Measurements from ENCODE around the gene ATXN1. TPM values are rescaled to one million over a fixed set of nuclear protein-coding genes. Genes with fewer than 3 reads are reported as not detected.

ATXN1 gene
- total and polyA plus RNA-seq, 2 of the 13 experiments (the other 11 are each of a cell fraction or from before 2014, with no cell fraction given): 20.7 to 39.5 TPM

DNA sequence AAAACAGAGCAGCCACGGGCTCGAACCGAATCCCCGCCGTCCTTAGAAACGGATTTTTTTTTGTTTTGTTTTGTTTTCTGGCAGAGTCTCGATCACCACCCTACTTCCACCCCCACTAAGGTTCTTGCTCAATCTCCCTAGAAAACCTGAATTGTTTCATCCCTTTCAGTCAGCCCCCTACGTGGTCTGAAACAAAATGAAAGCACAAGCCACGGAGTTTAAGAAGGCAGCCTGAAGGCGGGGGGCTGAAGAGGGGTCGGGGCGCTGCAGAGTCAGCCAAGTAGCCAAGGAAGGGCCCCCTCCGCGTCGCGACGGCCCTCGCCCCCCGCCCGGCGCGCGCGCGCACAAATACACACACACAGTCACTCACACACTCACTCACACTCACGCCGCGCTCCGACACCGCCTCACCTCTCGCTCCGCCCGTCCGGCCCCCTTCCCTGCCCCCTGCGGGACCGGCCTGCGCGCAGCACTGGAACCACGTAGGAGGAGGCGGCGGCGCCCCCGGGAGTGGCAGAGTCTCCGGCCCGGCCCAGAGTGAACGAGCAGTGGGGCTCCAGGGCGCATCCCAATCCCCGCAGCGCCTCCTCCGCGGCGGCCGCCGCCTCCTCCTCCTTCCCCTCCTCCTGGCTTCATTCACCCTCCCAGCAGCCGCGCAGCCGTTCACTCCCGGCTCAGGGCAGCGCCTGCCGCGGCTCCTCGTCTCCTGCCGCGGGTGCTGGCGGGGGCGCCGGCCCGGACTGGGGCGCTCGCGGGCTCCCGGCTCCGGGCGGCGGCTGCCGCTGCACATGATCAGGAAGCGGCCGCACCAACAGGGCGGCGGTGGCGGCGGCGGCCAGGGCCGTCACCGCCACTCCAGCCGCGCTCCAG lies 1.4 kb downstream of the ATXN1 start (continued):
- TF ChIP-seq, protein P1, sequence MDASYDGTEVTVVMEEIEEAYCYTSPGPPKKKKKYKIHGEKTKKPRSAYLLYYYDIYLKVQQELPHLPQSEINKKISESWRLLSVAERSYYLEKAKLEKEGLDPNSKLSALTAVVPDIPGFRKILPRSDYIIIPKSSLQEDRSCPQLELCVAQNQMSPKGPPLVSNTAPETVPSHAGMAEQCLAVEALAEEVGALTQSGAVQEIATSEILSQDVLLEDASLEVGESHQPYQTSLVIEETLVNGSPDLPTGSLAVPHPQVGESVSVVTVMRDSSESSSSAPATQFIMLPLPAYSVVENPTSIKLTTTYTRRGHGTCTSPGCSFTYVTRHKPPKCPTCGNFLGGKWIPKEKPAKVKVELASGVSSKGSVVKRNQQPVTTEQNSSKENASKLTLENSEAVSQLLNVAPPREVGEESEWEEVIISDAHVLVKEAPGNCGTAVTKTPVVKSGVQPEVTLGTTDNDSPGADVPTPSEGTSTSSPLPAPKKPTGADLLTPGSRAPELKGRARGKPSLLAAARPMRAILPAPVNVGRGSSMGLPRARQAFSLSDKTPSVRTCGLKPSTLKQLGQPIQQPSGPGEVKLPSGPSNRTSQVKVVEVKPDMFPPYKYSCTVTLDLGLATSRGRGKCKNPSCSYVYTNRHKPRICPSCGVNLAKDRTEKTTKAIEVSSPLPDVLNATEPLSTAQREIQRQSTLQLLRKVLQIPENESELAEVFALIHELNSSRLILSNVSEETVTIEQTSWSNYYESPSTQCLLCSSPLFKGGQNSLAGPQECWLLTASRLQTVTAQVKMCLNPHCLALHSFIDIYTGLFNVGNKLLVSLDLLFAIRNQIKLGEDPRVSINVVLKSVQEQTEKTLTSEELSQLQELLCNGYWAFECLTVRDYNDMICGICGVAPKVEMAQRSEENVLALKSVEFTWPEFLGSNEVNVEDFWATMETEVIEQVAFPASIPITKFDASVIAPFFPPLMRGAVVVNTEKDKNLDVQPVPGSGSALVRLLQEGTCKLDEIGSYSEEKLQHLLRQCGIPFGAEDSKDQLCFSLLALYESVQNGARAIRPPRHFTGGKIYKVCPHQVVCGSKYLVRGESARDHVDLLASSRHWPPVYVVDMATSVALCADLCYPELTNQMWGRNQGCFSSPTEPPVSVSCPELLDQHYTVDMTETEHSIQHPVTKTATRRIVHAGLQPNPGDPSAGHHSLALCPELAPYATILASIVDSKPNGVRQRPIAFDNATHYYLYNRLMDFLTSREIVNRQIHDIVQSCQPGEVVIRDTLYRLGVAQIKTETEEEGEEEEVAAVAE (CRISPR knock-in tag; IDR thresholded peaks at IDR 0.05; ENCODE audit: borderline replicate concordance): peak; percentile 55; the same call in 1 of the 2 replicates
- TF ChIP-seq YY1 (IDR thresholded peaks at IDR 0.05; ENCODE audit: insufficient read depth, insufficient replicate concordance, low read depth, low read length) (peak; percentile 39), ARNT (IDR thresholded peaks at IDR 0.05) (no peak), ZNF484 (CRISPR knock-in tag; IDR thresholded peaks at IDR 0.05; ENCODE audit: borderline replicate concordance, low read depth) (no peak), ESRRA (CRISPR knock-in tag; IDR thresholded peaks at IDR 0.05; ENCODE audit: low read depth) (no peak; the same call in 1 of the 2 replicates), PHB2 (IDR thresholded peaks at IDR 0.05; ENCODE audit: partially characterized antibody) (no peak), ZNF274 (CRISPR knock-in tag; IDR thresholded peaks at IDR 0.05) (no peak; the same call in 1 of the 2 replicates), ZNF775 (CRISPR knock-in tag; IDR thresholded peaks at IDR 0.05; ENCODE audit: borderline replicate concordance) (no peak), RCOR2 (CRISPR knock-in tag; IDR thresholded peaks at IDR 0.05) (peak; percentile 44; the same call in 1 of the 2 replicates), SMARCC2 (IDR thresholded peaks at IDR 0.05) (no peak), REXO4 (CRISPR knock-in tag; IDR thresholded peaks at IDR 0.05; ENCODE audit: borderline replicate concordance) (no peak), CREB1 (IDR thresholded peaks at IDR 0.05) (0 out of 2 replicates have a peak, but pooled peaks have one; percentile 16), CREB1 (CRISPR knock-in tag; IDR thresholded peaks at IDR 0.05) (no peak), SMAD3 (CRISPR knock-in tag; IDR thresholded peaks at IDR 0.05) (0 out of 2 replicates have a peak, but pooled peaks have one; percentile 52), MXI1 (IDR thresholded peaks at IDR 0.05; ENCODE audit: borderline replicate concordance, low read depth, low read length) (peak; percentile 43; the same call in 1 of the 3 replicates), RBM22 (optimal IDR thresholded peaks at IDR 0.05; ENCODE audit: low read length) (no peak), DR1 (CRISPR knock-in tag; IDR thresholded peaks at IDR 0.05) (no peak)
- TF ChIP-seq, protein P2, sequence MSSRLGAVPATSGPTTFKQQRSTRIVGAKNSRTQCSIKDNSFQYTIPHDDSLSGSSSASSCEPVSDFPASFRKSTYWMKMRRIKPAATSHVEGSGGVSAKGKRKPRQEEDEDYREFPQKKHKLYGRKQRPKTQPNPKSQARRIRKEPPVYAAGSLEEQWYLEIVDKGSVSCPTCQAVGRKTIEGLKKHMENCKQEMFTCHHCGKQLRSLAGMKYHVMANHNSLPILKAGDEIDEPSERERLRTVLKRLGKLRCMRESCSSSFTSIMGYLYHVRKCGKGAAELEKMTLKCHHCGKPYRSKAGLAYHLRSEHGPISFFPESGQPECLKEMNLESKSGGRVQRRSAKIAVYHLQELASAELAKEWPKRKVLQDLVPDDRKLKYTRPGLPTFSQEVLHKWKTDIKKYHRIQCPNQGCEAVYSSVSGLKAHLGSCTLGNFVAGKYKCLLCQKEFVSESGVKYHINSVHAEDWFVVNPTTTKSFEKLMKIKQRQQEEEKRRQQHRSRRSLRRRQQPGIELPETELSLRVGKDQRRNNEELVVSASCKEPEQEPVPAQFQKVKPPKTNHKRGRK (CRISPR knock-in tag; IDR thresholded peaks at IDR 0.05): peak; percentile 86; the same call in 1 of the 2 replicates
- TF ChIP-seq, protein P3, sequence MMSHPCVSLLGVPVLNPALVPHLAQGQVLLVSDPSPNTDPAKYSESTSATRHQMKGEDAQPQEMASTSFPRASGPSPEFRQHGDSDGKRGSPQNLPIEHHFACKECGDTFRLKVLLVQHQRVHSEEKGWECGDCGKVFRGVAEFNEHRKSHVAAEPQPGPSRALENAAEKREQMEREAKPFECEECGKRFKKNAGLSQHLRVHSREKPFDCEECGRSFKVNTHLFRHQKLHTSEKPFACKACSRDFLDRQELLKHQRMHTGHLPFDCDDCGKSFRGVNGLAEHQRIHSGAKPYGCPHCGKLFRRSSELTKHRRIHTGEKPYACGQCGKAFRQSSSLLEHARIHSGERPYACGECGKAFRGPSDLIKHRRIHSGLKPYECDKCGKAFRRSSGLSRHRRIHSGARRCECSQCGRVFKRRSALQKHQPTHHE (CRISPR knock-in tag; IDR thresholded peaks at IDR 0.05; ENCODE audit: borderline replicate concordance): peak; percentile 33; the same call in 1 of the 2 replicates
- TF ChIP-seq, protein P4, sequence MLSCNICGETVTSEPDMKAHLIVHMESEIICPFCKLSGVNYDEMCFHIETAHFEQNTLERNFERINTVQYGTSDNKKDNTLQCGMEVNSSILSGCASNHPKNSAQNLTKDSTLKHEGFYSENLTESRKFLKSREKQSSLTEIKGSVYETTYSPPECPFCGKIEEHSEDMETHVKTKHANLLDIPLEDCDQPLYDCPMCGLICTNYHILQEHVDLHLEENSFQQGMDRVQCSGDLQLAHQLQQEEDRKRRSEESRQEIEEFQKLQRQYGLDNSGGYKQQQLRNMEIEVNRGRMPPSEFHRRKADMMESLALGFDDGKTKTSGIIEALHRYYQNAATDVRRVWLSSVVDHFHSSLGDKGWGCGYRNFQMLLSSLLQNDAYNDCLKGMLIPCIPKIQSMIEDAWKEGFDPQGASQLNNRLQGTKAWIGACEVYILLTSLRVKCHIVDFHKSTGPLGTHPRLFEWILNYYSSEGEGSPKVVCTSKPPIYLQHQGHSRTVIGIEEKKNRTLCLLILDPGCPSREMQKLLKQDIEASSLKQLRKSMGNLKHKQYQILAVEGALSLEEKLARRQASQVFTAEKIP (CRISPR knock-in tag; IDR thresholded peaks at IDR 0.05; ENCODE audit: borderline replicate concordance): no peak
